T-helper 1 cell treated with Interleukin-12 subunit alpha and Interleukin-12 subunit beta and Interleukin-4 antibody, amounts not matched to agents 30 μg/mL and 1 μg/mL, for 36 hours (primary cell): ENCODE results near the gene ZMIZ1.

Experiments
- H3K27ac Mint-ChIP-seq: one replicate; pipeline ENCODE4 v1.8.0; 2021; ENCODE audit warnings: mild to moderate bottlenecking, mixed read lengths
- H3K27me3 Mint-ChIP-seq: one replicate; pipeline ENCODE4 v1.8.0; 2021; ENCODE audit warnings: low read depth, mixed read lengths
- H3K36me3 Mint-ChIP-seq: one replicate; pipeline ENCODE4 v1.8.0; 2021; ENCODE audit warnings: low read depth, mixed read lengths
- H3K4me1 Mint-ChIP-seq: one replicate; pipeline ENCODE4 v1.8.0; 2021; ENCODE audit warnings: low read depth, mixed read lengths
- H3K4me3 Mint-ChIP-seq: one replicate; pipeline ENCODE4 v1.8.0; 2021; ENCODE audit warnings: mild to moderate bottlenecking, moderate library complexity, mixed read lengths
- H3K9me3 Mint-ChIP-seq: one replicate; pipeline ENCODE4 v1.8.0; 2021; ENCODE audit warnings: mixed read lengths

ZMIZ1 gene

DNA sequence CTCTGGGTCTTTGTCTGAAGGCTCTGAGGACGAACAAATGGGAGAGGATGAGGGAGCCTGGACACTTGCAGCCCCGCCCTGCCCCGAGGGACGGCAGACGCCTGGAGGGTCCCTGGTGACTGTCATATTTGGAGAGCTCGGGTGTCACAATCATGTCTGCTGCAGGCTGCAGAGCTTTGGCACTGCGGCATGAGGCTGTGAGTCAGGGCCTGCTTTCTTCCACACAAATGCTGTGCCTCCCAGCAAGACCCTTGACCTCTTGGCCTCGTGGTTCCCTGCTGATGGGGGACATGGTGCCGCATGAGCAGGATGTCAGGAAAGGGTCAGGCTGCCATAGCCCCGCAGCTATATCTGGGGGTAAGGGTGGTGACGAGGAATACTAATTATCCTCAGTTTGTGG, 213.6 kb downstream of the ZMIZ1 start:
- no peaks in the 10 kb centered on the region for H3K27me3 Mint-ChIP-seq
- H3K4me1 Mint-ChIP-seq, result peaks cover 38% of the 10 kb centered on the region
- peaks cover 27% of the 10 kb centered on the region for H3K36me3 Mint-ChIP-seq
- H3K9me3 Mint-ChIP-seq, result no peaks in the 10 kb centered on the region
- H3K27ac Mint-ChIP-seq, result no peak overlapping the region
- H3K4me3 Mint-ChIP-seq, result no peak overlapping the region

GRCh38 chr10:79283616-79284015, 214.8 kb downstream of the ZMIZ1 start:
- Mint-ChIP-seq H3K36me3 (peaks cover 24% of the 10 kb centered on the region), H3K27me3 (no peaks in the 10 kb centered on the region), H3K4me1 (peaks cover 44% of the 10 kb centered on the region), H3K27ac (no peak overlapping the region), H3K4me3 (no peak overlapping the region), H3K9me3 (no peaks in the 10 kb centered on the region)

- Mint-ChIP-seq H3K9me3 (no peaks in the 10 kb centered on the region), H3K4me3 (no peak overlapping the region), H3K27ac (peak overlapping the region; percentile 21), H3K36me3 (peaks cover 24% of the 10 kb centered on the region), H3K27me3 (no peaks in the 10 kb centered on the region), H3K4me1 (peaks cover 49% of the 10 kb centered on the region)
Observed at GRCh38 chr10:79284158-79284871, 215.5 kb downstream of the ZMIZ1 start.

- Mint-ChIP-seq H3K4me1 (peaks cover 49% of the 10 kb centered on the region), H3K27me3 (no peaks in the 10 kb centered on the region), H3K4me3 (peak overlapping the region; percentile 78), H3K27ac (peak overlapping the region; percentile 92), H3K36me3 (peaks cover 23% of the 10 kb centered on the region), H3K9me3 (no peaks in the 10 kb centered on the region)
Observed at GRCh38 chr10:79285315-79286197, 216.8 kb downstream of the ZMIZ1 start.

- Mint-ChIP-seq H3K9me3 (no peaks in the 10 kb centered on the region), H3K27ac (peak overlapping the region; percentile 92), H3K4me3 (peak overlapping the region; percentile 63), H3K27me3 (no peaks in the 10 kb centered on the region), H3K36me3 (peaks cover 17% of the 10 kb centered on the region), H3K4me1 (peaks cover 51% of the 10 kb centered on the region)
Observed at GRCh38 chr10:79286318-79286951, 217.7 kb downstream of the ZMIZ1 start.

DNA sequence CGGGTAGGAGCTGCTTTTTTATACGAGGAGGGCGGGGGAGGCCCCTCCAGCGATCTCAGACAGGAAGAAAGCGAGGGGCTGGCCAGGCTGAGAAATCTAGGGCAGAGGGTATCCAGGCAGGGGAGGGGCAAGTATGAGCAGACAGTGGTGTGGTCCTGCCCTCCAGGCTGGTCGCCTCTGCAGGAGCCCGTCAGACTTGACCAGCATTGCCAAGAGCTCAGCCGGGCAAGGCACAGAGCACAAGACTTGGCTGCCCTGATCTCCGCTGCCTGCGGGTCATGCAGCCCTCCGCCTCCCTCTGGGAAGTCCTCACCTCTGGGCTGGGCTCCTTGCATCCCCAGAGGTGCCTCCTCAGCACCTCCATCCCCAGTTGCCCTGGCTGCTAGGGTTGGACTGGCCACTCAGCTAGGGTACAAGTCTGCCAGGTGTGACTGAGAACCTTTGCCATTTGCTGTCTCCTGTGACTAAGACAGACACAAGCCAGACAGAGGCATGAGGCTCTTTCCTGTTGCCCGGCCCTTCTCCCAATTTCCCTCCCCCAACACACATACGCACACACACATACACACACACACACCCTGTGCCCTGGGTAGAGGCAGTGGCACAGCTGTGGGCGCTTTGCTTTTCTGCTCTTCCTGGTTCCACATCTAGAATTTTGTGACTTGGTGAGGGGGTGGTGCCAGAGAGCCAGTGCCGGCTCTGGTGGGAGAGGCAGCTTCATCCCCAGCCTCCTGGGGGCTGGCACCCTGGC, 219.4 kb downstream of the ZMIZ1 start:
- H3K4me1 Mint-ChIP-seq, result peaks cover 57% of the 10 kb centered on the region
- no peaks in the 10 kb centered on the region for H3K9me3 Mint-ChIP-seq
- no peak overlapping the region for H3K4me3 Mint-ChIP-seq
- H3K27ac Mint-ChIP-seq, result peak overlapping the region; percentile 92
- peaks cover 15% of the 10 kb centered on the region for H3K36me3 Mint-ChIP-seq
- H3K27me3 Mint-ChIP-seq, result no peaks in the 10 kb centered on the region

- peaks cover 53% of the 10 kb centered on the region for H3K4me1 Mint-ChIP-seq
- no peak overlapping the region for H3K27ac Mint-ChIP-seq
Observed at GRCh38 chr10:79289801-79290200, 221.0 kb downstream of the ZMIZ1 start.

GRCh38 chr10:79292026-79292766, 223.4 kb downstream of the ZMIZ1 start:
- no peaks in the 10 kb centered on the region for H3K9me3 Mint-ChIP-seq
- H3K27me3 Mint-ChIP-seq, result no peaks in the 10 kb centered on the region
- peaks cover 20% of the 10 kb centered on the region for H3K36me3 Mint-ChIP-seq
- H3K4me3 Mint-ChIP-seq, result no peak overlapping the region
- peak overlapping the region; percentile 10 for H3K27ac Mint-ChIP-seq
- peaks cover 44% of the 10 kb centered on the region for H3K4me1 Mint-ChIP-seq

More at GRCh38 chr10:79289801-79290200, 221.0 kb downstream of the ZMIZ1 start:
- no peaks in the 10 kb centered on the region for H3K27me3 Mint-ChIP-seq
- no peaks in the 10 kb centered on the region for H3K9me3 Mint-ChIP-seq
- H3K4me3 Mint-ChIP-seq, result no peak overlapping the region
- H3K36me3 Mint-ChIP-seq, result peaks cover 11% of the 10 kb centered on the region

- Mint-ChIP-seq H3K36me3 (peaks cover 21% of the 10 kb centered on the region), H3K4me3 (no peak overlapping the region), H3K27ac (peak overlapping the region; percentile 31), H3K9me3 (no peaks in the 10 kb centered on the region), H3K27me3 (no peaks in the 10 kb centered on the region), H3K4me1 (peaks cover 39% of the 10 kb centered on the region)
Observed at GRCh38 chr10:79292891-79293746, 224.4 kb downstream of the ZMIZ1 start.

- H3K27me3 Mint-ChIP-seq, result no peaks in the 10 kb centered on the region
- H3K9me3 Mint-ChIP-seq, result no peaks in the 10 kb centered on the region
- peak overlapping the region; percentile 56 for H3K27ac Mint-ChIP-seq
- H3K4me1 Mint-ChIP-seq, result peaks cover 36% of the 10 kb centered on the region
- peak overlapping the region; percentile 30 for H3K4me3 Mint-ChIP-seq
- peaks cover 24% of the 10 kb centered on the region for H3K36me3 Mint-ChIP-seq
Observed at GRCh38 chr10:79293841-79294581, 225.2 kb downstream of the ZMIZ1 start.

GRCh38 chr10:79295563-79295962, 226.8 kb downstream of the ZMIZ1 start:
- H3K27me3 Mint-ChIP-seq, result no peaks in the 10 kb centered on the region
- peak overlapping the region; percentile 80 for H3K27ac Mint-ChIP-seq
- peaks cover 33% of the 10 kb centered on the region for H3K36me3 Mint-ChIP-seq
- peaks cover 35% of the 10 kb centered on the region for H3K4me1 Mint-ChIP-seq
- H3K9me3 Mint-ChIP-seq, result no peaks in the 10 kb centered on the region
- H3K4me3 Mint-ChIP-seq, result no peak overlapping the region

- Mint-ChIP-seq H3K4me1 (peaks cover 33% of the 10 kb centered on the region), H3K4me3 (no peak overlapping the region), H3K9me3 (no peaks in the 10 kb centered on the region), H3K36me3 (peaks cover 39% of the 10 kb centered on the region), H3K27me3 (no peaks in the 10 kb centered on the region), H3K27ac (no peak overlapping the region)
Observed at GRCh38 chr10:79296431-79296830, 227.7 kb downstream of the ZMIZ1 start.
